Myocyte (in vitro differentiated cells): ENCODE data around the gene ENKUR. TPM values are rescaled to one million over a fixed set of nuclear protein-coding genes. Genes with fewer than 3 reads are reported as not detected.
"Not testable (repeated sequence)": the region's sequence is repeated elsewhere in the genome, so short reads cannot be mapped to it uniquely, and the experiment has no call there.

Experiments used
- DNase-seq: peaks from one replicate; pipeline ENCODE4 v3.0.0-alpha.2; 2012; ENCODE audit warnings: low read depth
- total RNA-seq: library from RNA; depleted of rRNA; stranded (reverse); fragments of >200 nt; gene quantifications from 2 replicates; pipeline ENCODE4 v1.2.3, GENCODE V29; 2014

ENKUR gene
- total RNA-seq, 1 donor from 2014 or later, result not detected

DNA sequence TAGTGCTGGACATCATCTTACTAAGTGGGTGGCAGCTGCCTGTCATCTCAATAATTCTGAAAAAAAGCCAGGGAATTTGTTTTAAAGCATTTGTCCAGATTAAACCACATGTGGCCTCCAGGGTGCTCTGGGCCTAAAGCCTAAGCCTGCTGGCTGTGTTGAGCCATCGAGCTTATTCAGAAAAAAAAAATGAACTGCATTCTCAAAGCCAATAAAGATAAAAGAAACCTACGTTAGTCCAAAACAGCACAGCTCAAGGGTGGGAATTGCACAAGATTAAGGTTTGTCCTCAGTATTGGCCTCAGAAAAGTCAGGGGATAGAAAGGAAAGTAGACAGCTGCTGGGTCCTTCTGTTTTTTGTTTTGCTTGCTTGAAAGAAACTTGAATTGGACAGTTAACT is 41.0 kb downstream of the ENKUR start:
- DNase-seq, result peak; percentile 67

- no peak for DNase-seq
Measured at GRCh38 chr10:24973163-24973562, 42.8 kb downstream of the ENKUR start.

DNA sequence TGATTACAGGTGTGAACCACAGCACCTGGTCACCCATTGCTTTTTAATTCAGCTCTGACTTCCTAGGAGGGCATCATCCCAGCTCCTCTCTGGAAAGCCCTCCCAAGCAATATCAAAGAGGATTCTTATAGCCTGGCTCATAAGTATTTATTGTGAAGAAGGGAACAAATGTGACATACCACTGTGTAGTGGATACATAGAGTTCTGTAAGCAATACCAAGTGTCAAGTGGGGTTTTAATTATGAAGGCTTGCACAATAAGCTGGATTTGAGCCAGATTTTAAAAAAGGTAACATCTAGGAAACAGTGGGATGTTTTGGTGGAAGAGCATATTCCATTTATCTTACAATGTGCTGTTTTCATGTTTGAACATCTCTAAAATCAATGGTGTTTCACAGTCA is 44.6 kb downstream of the ENKUR start:
- no peak for DNase-seq

GRCh38 chr10:24969841-24970281 is 46.1 kb downstream of the ENKUR start:
- no peak for DNase-seq

GRCh38 chr10:24968951-24969350 is 47.0 kb downstream of the ENKUR start:
- DNase-seq, result not testable (repeated sequence)

DNA sequence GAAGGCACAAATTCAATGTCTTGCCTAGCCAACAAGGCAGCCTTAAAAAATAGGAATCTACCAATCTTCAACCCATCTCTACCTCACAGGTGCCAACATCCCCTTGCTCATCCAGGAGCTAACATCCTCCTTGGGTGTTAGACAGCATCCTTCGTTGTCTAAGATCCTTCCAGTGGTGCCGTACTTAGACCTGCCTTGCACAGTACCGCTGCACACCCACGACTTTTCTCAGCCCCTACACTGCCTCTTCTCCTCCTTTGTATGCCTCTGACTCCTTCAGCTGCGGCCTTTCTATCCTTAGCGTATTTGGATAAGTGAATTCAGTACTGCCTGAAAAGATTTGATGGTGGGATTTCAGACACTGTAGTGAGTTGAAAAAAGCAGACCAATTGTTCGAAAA is 47.6 kb downstream of the ENKUR start:
- no peak for DNase-seq

DNA sequence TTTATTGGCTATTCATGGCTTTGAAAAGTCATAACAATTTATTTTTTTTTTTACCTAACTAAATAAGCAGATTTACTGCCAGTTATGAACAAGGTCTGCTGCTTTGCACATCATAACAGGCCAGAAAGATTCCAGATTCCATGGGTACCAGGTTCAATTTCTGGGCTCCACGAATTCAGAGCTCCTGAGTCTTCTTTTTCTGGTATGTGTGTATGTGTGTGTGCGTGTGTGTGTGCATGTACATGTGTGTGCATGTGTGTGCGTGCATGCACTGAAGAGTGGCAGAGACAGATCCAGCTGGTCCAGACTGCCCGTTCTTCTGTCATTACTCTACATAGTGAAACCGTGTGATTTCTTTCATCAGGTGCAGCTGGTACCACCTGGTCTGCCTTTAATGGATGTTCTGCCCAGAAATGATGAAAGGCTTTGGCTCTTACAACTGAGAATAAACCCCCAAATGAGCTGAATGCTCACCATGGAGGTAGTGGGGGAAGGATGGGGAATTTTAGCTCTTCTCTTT is 48.9 kb downstream of the ENKUR start:
- no peak for DNase-seq

GRCh38 chr10:24965051-24965450 is 50.9 kb downstream of the ENKUR start:
- no peak for DNase-seq

- DNase-seq, result no peak
Measured at GRCh38 chr10:24963521-24964041, 52.4 kb downstream of the ENKUR start.

GRCh38 chr10:24962995-24963394 is 53.0 kb downstream of the ENKUR start:
- DNase-seq, result no peak

DNA sequence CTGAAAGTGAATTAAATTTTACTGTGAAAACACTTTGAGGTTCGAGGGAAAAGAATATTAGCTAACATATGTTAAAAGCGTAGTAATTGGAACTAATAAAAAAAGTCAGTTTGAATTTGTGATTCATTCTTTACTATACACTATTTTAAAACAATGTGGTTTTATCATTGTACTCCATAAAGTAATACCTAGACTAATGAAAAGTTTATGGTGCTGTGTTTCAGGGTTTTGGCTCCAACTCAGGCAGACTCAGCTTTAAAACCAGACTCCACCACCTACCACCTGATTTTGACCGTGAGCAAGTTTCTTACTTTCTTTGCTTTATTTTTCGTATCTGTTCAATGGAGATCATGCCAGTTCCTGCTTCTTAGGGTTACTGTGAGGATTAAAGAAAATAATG is 54.4 kb downstream of the ENKUR start:
- DNase-seq, result no peak

GRCh38 chr10:24959382-24959730 is 56.6 kb downstream of the ENKUR start:
- no peak for DNase-seq

DNA sequence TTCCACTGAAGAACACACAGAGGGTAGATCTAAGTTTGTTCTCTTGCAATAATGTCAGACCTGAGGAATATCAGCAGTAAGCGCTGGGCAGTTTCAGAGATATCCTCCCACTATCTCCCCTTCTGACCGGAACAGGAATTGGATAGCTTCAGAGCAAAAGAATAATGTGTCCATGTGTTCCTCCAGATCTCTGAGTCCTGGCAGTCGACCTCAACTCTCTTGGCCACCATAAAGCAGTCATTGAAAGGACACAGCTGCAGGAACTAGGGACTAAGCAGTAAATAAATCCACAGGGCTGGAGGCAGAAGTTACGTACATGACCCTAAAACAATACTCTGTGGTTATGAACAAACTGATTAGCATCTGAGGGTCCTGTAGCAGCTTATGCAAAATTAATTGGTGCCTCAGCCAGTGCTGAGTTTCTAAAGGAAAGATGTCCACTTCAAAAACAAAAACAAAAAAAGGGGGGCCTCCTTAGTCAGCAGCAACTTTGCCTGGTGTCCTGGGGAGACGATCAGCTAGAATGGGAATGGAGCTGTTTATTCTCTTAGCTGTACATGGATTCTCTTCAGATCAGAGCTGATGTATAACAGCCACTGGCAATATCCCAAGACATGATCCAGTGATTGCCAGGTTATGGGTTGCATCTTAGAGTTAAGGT is 57.1 kb downstream of the ENKUR start:
- peak; percentile 77 for DNase-seq

- peak; percentile 79 for DNase-seq
Measured at GRCh38 chr10:24958091-24958720, 57.8 kb downstream of the ENKUR start.

- DNase-seq, result not testable (repeated sequence)
Measured at GRCh38 chr10:24957624-24958051, 58.3 kb downstream of the ENKUR start.

- DNase-seq, result no peak
Measured at GRCh38 chr10:24953675-24954074, 62.3 kb downstream of the ENKUR start.

GRCh38 chr10:24952707-24953645 is 63.0 kb downstream of the ENKUR start:
- peak; percentile 16 for DNase-seq

DNA sequence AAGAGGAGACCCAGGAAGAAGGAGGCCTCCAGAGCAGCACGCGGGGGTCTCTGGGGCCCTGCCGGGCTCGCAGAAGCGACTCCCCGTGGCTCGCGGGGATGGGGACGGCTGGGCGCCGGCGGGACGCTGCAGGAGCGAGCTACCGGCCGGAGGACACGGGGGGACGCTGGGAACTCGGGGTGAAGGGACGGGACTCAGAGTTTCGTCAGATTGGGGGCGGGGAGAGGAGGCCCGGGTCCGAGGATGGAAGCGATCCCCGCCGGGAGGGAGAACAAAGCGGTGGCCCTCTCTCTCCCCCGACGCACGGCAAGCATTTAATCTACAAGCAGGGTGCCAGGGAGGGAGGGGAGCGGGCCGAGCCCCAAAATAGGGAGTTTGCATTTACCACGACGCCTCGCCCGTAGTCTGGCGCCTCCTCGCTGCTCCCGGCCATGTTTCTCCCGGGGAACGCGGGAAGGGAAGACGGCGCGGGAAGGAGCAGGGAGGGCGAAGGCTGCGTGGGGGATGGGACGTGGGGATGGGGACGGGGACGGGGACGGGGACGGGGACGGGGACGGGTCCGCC is 63.7 kb downstream of the ENKUR start, which contains the start of gene PRTFDC1:
PRTFDC1 (minus strand) TSS at position 464 of the 564 bp plus-strand sequence; CDS start at position 433, 31 bp downstream.
- no peak for DNase-seq

- DNase-seq, result no peak
Measured at GRCh38 chr10:24951201-24952142, 64.5 kb downstream of the ENKUR start.

DNA sequence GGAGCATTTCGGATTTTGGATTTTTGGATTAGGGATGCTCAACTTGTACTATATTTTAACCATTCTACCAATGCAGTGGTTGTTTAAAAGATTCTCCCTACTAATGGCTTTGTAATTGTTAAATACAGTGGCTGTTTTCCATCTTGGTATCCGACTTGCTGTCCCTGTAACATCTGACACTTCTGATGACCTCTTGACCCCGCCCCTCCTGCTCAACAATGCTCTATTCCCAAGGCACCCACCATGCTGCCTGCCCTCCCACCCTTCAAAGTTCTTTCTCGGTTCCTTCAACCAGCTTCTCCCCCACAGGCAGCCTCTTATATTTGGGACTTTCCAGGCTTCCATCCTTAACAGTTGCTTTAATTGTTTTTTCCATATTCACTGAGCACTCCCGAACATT is 65.5 kb downstream of the ENKUR start:
- DNase-seq, result no peak
